Subcutaneous adipose tissue (tissue), 4 donors: ENCODE results near the gene NCKAP5. TPM values are rescaled to one million over a fixed set of nuclear protein-coding genes. Genes with fewer than 3 reads are reported as not detected.

ENCODE experiments used
- total RNA-seq, 4 donors: library from RNA; depleted of rRNA; stranded (reverse); fragments of >200 nt; gene quantifications; one replicate each; pipeline ENCODE4 v1.1.0, GENCODE V29; 2016
- TF ChIP-seq, protein P1 (sequence below): fragments of 450-650 bp; IDR thresholded peaks from one replicate; pipeline ENCODE4 v1.5.1; 2016; ENCODE audit warnings: low read depth, mild to moderate bottlenecking, control low read depth, antibody characterized with exemption, moderate library complexity

The NCKAP5 gene
- total RNA-seq, 4 donors from 2014 or later: 1.5 to 6.4 (median 3.8) TPM

DNA sequence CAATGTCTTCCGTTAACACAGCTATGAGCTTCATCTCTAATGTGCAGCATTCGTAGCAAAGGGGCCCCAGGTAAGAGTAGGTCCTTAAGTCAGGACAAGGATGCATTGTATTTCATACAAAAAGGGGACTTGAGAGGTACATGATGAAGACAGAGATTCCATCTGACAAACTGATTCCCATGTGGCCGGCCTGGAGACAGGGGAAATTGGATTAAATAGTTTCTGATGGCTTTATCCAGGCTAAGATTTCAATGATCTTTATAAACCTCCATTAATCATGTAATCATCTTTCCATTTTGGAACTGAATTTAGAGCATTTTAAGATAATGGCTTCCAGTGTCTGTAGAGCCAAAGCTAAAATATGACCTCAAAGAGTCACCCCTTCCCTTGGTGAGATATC lies 111.3 kb downstream of the NCKAP5 start:
- TF ChIP-seq, protein P1, sequence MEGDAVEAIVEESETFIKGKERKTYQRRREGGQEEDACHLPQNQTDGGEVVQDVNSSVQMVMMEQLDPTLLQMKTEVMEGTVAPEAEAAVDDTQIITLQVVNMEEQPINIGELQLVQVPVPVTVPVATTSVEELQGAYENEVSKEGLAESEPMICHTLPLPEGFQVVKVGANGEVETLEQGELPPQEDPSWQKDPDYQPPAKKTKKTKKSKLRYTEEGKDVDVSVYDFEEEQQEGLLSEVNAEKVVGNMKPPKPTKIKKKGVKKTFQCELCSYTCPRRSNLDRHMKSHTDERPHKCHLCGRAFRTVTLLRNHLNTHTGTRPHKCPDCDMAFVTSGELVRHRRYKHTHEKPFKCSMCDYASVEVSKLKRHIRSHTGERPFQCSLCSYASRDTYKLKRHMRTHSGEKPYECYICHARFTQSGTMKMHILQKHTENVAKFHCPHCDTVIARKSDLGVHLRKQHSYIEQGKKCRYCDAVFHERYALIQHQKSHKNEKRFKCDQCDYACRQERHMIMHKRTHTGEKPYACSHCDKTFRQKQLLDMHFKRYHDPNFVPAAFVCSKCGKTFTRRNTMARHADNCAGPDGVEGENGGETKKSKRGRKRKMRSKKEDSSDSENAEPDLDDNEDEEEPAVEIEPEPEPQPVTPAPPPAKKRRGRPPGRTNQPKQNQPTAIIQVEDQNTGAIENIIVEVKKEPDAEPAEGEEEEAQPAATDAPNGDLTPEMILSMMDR: no peak

DNA sequence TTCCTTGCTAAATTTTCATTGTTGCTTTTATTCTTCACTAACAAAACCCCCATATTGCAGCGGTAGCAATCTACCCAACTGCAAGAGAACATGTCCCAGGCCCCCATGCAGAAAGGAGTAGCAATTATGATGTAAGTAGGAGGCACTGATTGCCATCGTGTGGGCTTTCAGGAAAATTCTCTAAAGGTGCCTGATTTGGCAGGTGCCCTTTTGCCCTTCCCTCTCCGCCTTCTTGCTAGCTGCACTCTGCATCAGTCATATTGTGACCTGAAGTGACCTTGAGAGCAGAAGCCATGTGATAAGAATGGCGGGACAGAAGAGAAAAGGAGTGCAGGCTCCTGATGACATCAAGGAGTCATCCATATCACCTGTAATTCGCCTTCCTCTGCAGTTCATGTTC lies 112.1 kb downstream of the NCKAP5 start:
- TF ChIP-seq, protein P1: no peak

DNA sequence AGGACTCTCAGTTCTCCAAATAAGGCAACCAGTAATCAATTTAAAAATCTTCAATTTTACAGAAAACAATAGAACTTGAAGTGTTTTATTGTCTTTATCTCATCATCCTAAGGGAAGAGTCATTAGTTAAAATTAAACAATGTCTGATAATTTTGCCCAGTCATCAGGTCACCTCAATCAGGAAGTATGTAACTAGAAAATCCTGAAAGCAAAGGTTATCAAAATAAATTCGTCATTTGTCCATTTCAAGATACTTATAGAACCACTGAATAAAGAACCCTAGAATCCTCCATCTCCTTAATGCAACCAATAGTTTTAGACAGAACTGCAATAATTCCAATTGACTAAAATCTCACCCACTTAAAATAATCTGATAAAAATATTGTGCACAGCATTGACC lies 115.2 kb downstream of the NCKAP5 start:
- TF ChIP-seq, protein P1: no peak

DNA sequence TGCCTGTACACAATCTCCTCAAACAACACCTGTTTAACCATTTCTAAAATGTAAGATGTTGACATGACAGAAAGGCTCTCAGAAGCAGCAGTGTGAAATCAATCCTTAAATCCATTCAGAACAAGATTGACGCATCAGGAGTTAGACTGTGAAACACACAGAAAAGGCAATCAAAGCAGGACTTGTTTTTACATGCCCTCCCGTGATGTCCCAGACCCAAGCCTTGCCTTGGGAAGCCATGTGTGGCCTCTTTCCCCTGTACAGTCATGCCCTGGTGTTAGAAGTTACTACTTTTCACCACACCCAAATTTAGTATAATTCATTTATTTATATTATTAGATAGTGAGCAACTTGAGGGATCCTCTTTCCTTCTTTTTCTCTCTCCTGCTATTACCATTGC lies 115.7 kb downstream of the NCKAP5 start:
- TF ChIP-seq, protein P1: no peak

DNA sequence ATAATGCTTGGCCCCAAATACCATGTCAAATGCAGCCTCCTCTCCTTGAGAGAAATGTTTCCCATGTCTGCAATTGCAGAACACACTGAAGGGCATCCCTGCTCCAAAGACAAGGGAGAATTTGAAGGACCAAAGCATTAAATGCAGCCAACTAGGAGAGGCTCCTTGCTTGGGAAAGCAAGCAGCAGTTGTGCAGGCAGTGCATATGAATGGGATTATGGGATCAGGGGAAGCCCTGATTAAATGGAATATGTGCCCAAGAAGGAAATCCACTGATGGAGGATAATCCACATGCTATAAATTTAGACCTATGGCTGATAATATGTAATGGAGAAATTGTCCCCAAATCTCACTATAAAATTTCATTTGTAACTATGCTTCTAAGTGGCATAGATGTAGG lies 116.1 kb downstream of the NCKAP5 start:
- TF ChIP-seq, protein P1: no peak

DNA sequence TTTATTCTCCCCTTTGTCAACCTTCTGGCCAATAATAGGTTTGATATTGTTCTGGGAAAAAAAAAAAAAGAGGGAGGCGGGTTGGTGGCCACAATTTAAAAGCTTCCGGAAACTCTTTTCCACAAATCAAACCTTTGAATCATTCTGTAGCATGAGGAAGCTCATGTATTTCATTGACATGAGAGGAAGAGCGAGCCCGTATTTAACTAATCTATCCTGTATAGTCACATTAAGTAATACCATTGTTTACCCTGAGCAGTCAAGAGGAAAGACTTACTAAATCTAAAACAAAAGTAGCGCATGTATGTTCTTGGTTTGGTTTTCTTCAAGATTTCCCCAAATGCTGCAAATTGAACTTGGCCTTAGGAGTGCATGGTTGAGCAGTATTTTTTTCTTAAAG lies 120.1 kb downstream of the NCKAP5 start:
- TF ChIP-seq, protein P1: no peak

DNA sequence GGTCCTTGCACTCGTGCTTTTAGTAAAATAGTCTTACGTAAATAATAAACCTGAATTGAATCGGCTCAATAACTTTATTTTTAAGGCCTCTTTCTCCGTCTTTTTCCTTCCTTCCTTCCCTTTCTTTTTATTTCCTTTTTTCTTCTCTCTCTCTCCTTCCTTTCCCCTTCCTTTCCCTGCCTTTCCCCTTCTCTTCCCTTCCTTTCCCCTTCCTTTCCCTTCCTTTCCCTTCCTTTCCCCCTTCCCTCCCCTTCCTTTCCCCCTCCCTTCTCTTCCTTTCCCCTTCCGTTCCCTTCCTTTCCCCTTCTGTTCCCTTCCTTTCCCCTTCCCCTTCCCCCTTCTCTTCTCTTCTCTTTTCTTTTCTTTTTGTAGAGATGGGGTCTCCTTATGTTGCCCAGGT lies 121.0 kb downstream of the NCKAP5 start:
- TF ChIP-seq, protein P1: no peak
